Lung (tissue), 12 donors: ENCODE measurements around the gene TLCD2. TPM values are rescaled to one million over a fixed set of nuclear protein-coding genes. Genes with fewer than 3 reads are reported as not detected.
A peak's percentile ranks its signal among the peaks of the same experiment; 100 is the strongest.

Experiments
- ATAC-seq: fragments of 200-7000 bp; cut with Tn5 transposase; one replicate; pipeline ENCODE4 v1.9.1; 2020; ENCODE audit warnings: moderate number of reproducible peaks; ENCODE audit not compliant: insufficient read depth, low FRiP score
- DNase-seq, 3 donors: peaks; one replicate each; pipeline ENCODE4 v3.0.0-alpha.2; 2013 to 2017
- H3K27ac ChIP-seq, 2 donors: one replicate each; pipeline ENCODE4 v1.5.1; 2013; ENCODE audit warnings: mild to moderate bottlenecking in 2 of 2, moderate library complexity in 2 of 2, control low read depth in 1 of 2, inconsistent platforms in 1 of 2, low read depth in 1 of 2, low read length in 1 of 2
- H3K27me3 ChIP-seq, 3 donors: one replicate each; pipeline ENCODE4 v1.5.1; 2013; ENCODE audit warnings: low read length in 2 of 3; ENCODE audit not compliant: control insufficient read depth in 3 of 3, insufficient read depth in 3 of 3
- H3K36me3 ChIP-seq, 4 donors: one replicate each; pipeline ENCODE4 v1.5.1; 2013; ENCODE audit warnings: low read length in 4 of 4, mild to moderate bottlenecking in 1 of 4, moderate library complexity in 1 of 4; ENCODE audit not compliant: control insufficient read depth in 4 of 4, insufficient read depth in 4 of 4
- H3K4me1 ChIP-seq, 5 donors: one replicate each; pipeline ENCODE4 v1.5.1; 2013; ENCODE audit warnings: low read length in 5 of 5, mild to moderate bottlenecking in 2 of 5, moderate library complexity in 1 of 5; ENCODE audit not compliant: control insufficient read depth in 5 of 5, insufficient read depth in 5 of 5
- H3K4me3 ChIP-seq: one replicate; pipeline ENCODE4 v1.5.1; 2013; ENCODE audit warnings: mild to moderate bottlenecking, control low read depth, moderate library complexity
- H3K9ac ChIP-seq, 2 donors: one replicate each; pipeline ENCODE4 v1.5.1; 2013; ENCODE audit warnings: low read length in 2 of 2, control low read depth in 1 of 2; ENCODE audit not compliant: insufficient read depth in 1 of 2
- H3K9me3 ChIP-seq, 4 donors: one replicate each; pipeline ENCODE4 v1.5.1; 2013; ENCODE audit warnings: low read length in 3 of 4, mild to moderate bottlenecking in 1 of 4, moderate library complexity in 1 of 4; ENCODE audit not compliant: control insufficient read depth in 4 of 4, insufficient read depth in 3 of 4
- WGBS, 2 donors: extraction: QIAGEN DNeasy Blood & Tissue Kit; methylation state at CpG; one replicate each; pipeline ENCODE4 v1.1.7; 2013; 5-methylcytosine and 5-hydroxymethylcytosine counted together
- polyA plus RNA-seq, 2 donors: library from polyadenylated mRNA; stranded (reverse); fragments of 200-250 nt; gene quantifications; one replicate each; pipeline ENCODE4 v1.2.1, GENCODE V29; 2013
- total RNA-seq, 2 donors: library from RNA; depleted of rRNA in 1 of 2; stranded (reverse); fragments of >200 nt in 1 of 2; gene quantifications; one replicate each; pipeline ENCODE4 v1.2.1, GENCODE V29; 2014 to 2021
- TF ChIP-seq, protein P1 (sequence below): IDR thresholded peaks from 2 replicates; pipeline ENCODE4 v1.5.1; 2012; ENCODE audit warnings: mild to moderate bottlenecking; ENCODE audit errors: control extremely low read depth, extremely low read depth
- donor health status: control.
- donor health status: control.
- donor health status: Bipolar disorder and iron deficiency.
- donor health status: healthy.
- donor health status: DM: yes; HTN: yes; CAD: no.

Gene TLCD2
- total and polyA plus RNA-seq, 4 donors: 4.4 to 16.1 (median 9.8) TPM

DNA sequence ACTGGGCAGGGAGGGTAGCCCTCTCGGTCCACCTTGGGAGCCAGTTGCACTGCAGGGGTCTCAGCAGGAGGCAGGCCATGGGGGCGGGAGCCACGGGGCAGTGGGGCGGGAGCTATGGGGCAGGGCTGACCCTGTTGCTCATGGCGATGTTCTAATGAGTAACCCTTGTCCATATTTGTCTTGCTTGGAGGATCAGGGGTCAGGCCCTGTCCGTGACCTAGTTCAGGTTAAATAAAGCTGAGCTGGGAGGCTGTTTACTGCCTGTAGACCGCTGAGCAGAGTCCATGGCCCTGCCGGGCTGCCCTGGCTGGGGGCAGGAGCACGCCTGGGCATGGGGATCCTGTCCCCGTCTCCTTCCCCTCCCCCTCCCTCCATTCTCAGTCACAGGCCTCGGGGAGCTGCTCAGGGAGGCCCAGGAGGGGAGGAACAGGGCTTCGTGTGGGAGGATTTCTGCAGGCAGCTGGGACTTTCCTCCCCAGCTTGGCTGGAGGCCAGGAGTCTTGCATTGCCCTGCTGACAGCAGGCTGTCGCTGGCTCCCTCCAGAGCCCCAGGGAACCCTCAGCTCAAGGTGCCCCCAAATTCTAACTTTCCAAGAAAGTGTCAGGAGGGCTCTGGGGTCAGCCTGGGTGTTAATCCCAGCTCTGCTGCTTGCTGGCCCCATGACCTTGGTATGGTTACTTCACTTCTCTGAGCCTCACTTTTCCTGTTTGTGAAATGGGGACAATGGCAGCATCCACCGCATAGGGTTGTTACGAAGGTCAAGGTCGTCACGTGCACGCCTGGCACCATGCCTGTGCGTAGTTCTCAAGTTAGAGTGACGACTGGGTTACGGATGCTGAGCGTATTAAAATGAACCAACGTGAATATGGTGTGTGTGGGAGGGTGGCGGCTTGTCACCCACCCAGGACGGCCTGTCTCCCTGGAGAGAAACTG lies 26.4 kb upstream of the TLCD2 start:
- no peaks in the 10 kb centered on the region for H3K27me3 ChIP-seq
- peak overlapping the region in 1 of 2 donors; percentile 13 for H3K27ac ChIP-seq
- WGBS, 2 donors: 67 to 70% methylated on average over 25 of the region's 25 CpGs
- TF ChIP-seq, protein P1, sequence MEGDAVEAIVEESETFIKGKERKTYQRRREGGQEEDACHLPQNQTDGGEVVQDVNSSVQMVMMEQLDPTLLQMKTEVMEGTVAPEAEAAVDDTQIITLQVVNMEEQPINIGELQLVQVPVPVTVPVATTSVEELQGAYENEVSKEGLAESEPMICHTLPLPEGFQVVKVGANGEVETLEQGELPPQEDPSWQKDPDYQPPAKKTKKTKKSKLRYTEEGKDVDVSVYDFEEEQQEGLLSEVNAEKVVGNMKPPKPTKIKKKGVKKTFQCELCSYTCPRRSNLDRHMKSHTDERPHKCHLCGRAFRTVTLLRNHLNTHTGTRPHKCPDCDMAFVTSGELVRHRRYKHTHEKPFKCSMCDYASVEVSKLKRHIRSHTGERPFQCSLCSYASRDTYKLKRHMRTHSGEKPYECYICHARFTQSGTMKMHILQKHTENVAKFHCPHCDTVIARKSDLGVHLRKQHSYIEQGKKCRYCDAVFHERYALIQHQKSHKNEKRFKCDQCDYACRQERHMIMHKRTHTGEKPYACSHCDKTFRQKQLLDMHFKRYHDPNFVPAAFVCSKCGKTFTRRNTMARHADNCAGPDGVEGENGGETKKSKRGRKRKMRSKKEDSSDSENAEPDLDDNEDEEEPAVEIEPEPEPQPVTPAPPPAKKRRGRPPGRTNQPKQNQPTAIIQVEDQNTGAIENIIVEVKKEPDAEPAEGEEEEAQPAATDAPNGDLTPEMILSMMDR: no peak
- H3K9me3 ChIP-seq: no peaks in the 10 kb centered on the region
- H3K4me3 ChIP-seq: no peak overlapping the region
- peak; percentile 24 for ATAC-seq
- DNase-seq: peak in 2 of 3 donors; percentile 25 to 45
- peaks cover 0 to 49% (median 9%) of the 10 kb centered on the region in 4 donors for H3K36me3 ChIP-seq
- H3K9ac ChIP-seq: no peak overlapping the region
- peaks cover 0 to 8% (median 4%) of the 10 kb centered on the region in 5 donors for H3K4me1 ChIP-seq

DNA sequence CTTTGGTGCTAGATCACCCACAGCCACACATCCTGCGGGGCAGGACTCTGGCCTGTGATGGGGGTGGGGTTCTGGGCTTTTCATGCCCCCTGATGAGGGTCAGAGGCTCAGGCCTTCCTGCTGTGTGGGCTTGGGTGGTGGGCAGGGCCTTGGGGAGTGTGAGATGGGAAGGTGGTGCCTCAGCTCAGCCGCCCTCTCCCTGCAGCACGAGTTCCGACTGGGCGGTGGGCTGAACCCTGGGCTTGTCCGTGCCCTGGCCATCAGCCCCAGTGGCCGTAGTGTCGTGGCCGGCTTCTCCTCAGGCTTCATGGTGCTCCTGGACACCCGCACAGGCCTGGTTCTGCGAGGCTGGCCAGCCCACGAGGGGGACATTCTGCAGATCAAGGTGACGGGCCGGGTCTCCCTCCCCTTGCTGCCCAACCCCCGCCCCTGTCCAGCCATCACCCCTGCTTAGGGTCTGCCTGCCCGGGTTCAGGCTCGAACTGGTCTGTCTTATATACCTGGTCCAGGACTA lies 25.7 kb upstream of the TLCD2 start:
- Histone ChIP-seq H3K9me3 (no peaks in the 10 kb centered on the region), H3K4me1 (peaks cover 0 to 8% (median 4%) of the 10 kb centered on the region in 5 donors), H3K36me3 (peaks cover 0 to 52% (median 9%) of the 10 kb centered on the region in 4 donors), H3K27ac (no peak overlapping the region), H3K4me3 (no peak overlapping the region), H3K9ac (no peak overlapping the region), H3K27me3 (no peaks in the 10 kb centered on the region)
- TF ChIP-seq, protein P1: no peak
- no peak for DNase-seq
- no peak for ATAC-seq
- WGBS, 2 donors: 92% methylated on average over 16 to 17 of the region's 17 CpGs

DNA sequence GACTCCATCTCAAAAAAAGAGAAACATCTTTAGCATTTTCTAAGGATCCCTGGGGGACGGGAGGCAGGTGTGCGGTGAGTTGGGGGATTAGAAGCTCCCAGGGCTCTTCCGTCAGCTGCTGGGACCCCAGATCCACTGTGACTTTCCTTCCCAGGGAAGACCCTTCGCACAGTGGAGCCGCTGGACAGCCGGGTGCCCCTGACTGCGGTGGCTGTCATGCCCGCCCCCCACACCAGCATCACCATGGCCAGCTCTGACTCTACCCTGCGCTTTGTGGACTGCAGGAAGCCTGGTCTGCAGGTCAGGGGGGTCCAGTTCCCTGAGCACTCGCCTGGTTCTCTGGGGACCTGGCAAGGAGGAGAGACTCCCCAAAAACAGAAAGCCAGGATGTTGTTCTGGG lies 25.2 kb upstream of the TLCD2 start:
- no peak overlapping the region for H3K9ac ChIP-seq
- no peaks in the 10 kb centered on the region for H3K27me3 ChIP-seq
- H3K4me1 ChIP-seq: peaks cover 0 to 11% (median 4%) of the 10 kb centered on the region in 5 donors
- no peak overlapping the region for H3K4me3 ChIP-seq
- H3K27ac ChIP-seq: no peak overlapping the region
- DNase-seq (no peak), ATAC-seq (no peak)
- WGBS, 2 donors: 98% methylated on average over 10 of the region's 10 CpGs
- no peaks in the 10 kb centered on the region for H3K9me3 ChIP-seq
- H3K36me3 ChIP-seq: peaks cover 0 to 57% (median 9%) of the 10 kb centered on the region in 4 donors
- TF ChIP-seq, protein P1: no peak
